ENCODE data around the gene TTC38. TPM values are rescaled to one million over a fixed set of nuclear protein-coding genes. Genes with fewer than 3 reads are reported as not detected.
"Not testable (repeated sequence)": the region's sequence is repeated elsewhere in the genome, so short reads cannot be mapped to it uniquely, and the experiment has no call there.

Gene TTC38
- total RNA-seq, 4 donors from 2014 or later: 30.4 to 58.3 (median 43.1) TPM

- DNase-seq (no peak), ATAC-seq (no peak)
- in situ Hi-C loops (cut with MboI; ENCODE audit: low sequenced_read_pairs in 4 of 4): no loop called here
- TF ChIP-seq POLR2A (IDR thresholded peaks at IDR 0.05): no peak
- TF ChIP-seq, protein P1, sequence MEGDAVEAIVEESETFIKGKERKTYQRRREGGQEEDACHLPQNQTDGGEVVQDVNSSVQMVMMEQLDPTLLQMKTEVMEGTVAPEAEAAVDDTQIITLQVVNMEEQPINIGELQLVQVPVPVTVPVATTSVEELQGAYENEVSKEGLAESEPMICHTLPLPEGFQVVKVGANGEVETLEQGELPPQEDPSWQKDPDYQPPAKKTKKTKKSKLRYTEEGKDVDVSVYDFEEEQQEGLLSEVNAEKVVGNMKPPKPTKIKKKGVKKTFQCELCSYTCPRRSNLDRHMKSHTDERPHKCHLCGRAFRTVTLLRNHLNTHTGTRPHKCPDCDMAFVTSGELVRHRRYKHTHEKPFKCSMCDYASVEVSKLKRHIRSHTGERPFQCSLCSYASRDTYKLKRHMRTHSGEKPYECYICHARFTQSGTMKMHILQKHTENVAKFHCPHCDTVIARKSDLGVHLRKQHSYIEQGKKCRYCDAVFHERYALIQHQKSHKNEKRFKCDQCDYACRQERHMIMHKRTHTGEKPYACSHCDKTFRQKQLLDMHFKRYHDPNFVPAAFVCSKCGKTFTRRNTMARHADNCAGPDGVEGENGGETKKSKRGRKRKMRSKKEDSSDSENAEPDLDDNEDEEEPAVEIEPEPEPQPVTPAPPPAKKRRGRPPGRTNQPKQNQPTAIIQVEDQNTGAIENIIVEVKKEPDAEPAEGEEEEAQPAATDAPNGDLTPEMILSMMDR (IDR thresholded peaks at IDR 0.05 in 4 of 5, conservative IDR thresholded peaks at IDR 0.05 in 1 of 5): no peak
- Histone ChIP-seq H3K27ac (no peak overlapping the region), H3K9me3 (no peaks in the 10 kb centered on the region), H3K36me3 (no peaks in the 10 kb centered on the region), H3K4me3 (no peak overlapping the region), H3K4me1 (peaks cover 7 to 10% of the 10 kb centered on the region in 2 donors), H3K27me3 (no peaks in the 10 kb centered on the region)
- intact Hi-C loops (cut with DNase I; ENCODE audit: low total_unique reads): no loop called here
Observed at GRCh38 chr22:46259374-46259773, 8.4 kb upstream of the TTC38 start.

- H3K27me3 ChIP-seq: no peaks in the 10 kb centered on the region
- peaks cover 7 to 10% of the 10 kb centered on the region in 2 donors for H3K4me1 ChIP-seq
- no peaks in the 10 kb centered on the region for H3K9me3 ChIP-seq
- H3K36me3 ChIP-seq: no peaks in the 10 kb centered on the region
- in situ Hi-C loops (cut with MboI; ENCODE audit: low sequenced_read_pairs in 4 of 4): no loop called here
- ATAC-seq (no peak), DNase-seq (no peak)
- intact Hi-C loops (cut with DNase I; ENCODE audit: low total_unique reads): no loop called here
- TF ChIP-seq, protein P1 (IDR thresholded peaks at IDR 0.05 in 4 of 5, conservative IDR thresholded peaks at IDR 0.05 in 1 of 5): no peak
- no peak for TF ChIP-seq POLR2A (IDR thresholded peaks at IDR 0.05)
- no peak overlapping the region for H3K4me3 ChIP-seq
- H3K27ac ChIP-seq: no peak overlapping the region
Observed at GRCh38 chr22:46260038-46260437, 7.8 kb upstream of the TTC38 start.

DNA sequence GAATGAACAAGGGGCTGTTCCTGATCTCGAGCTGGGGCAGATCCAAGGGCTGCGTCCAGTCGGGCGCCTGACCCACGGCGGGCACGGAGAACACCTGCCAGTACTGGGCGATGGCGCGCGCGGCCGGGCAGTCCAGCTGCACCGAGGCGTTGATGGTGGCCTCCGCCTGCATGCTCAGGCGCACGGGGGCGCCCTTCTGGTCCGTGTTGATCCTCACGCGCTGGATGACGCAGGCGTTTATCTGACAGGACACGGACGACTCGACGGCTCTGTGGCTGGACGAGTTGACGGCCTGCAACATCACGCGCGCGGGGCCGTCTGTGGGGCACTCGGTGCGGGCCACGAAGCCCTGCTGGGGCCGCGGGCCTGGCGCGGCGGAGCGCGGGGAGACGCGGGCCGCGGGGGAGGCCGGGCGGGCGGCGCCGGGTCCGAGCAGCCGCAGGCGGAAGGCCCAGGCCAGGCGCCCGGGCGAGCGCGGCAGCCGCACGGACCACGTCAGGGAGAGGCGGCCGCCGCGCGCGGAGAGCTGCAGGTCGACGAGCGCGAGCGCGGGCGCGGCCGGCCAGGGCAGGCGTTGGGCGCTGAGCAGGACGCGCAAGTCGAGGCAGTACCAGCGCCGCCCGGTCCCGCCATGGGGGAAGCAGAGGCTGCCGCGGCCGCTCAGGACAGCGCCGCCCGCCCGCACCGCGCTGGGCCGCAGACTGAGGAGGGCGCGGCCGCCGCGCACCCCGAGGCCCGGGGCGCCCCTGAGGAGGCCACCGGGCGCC lies 5.2 kb upstream of the TTC38 start:
- no peaks in the 10 kb centered on the region for H3K27me3 ChIP-seq
- in situ Hi-C loops (cut with MboI; ENCODE audit: low sequenced_read_pairs in 4 of 4) (no loop called here), intact Hi-C loops (cut with DNase I; ENCODE audit: low total_unique reads) (no loop called here)
- H3K27ac ChIP-seq: no peak overlapping the region
- no peaks in the 10 kb centered on the region for H3K36me3 ChIP-seq
- no peaks in the 10 kb centered on the region for H3K9me3 ChIP-seq
- DNase-seq (peak; percentile 32 to 62), ATAC-seq (peak; percentile 43 to 62)
- no peak for TF ChIP-seq POLR2A (IDR thresholded peaks at IDR 0.05)
- TF ChIP-seq, protein P1 (IDR thresholded peaks at IDR 0.05 in 4 of 5, conservative IDR thresholded peaks at IDR 0.05 in 1 of 5): peak in 2 of 5 experiments; percentile 30 to 33
- peaks cover 0 to 9% of the 10 kb centered on the region in 2 donors for H3K4me1 ChIP-seq
- H3K4me3 ChIP-seq: peak overlapping the region in 3 of 4 donors; percentile 25 to 30 (median 30)

- Histone ChIP-seq H3K27ac (no peak within 1 kb of the TSS), H3K9me3 (no peaks in the 10 kb centered on the region), H3K36me3 (no peaks in the 10 kb centered on the region), H3K4me1 (peaks cover under 1 to 10% of the 10 kb centered on the region in 2 donors), H3K27me3 (no peaks in the 10 kb centered on the region), H3K4me3 (peak within 1 kb of the TSS in 3 of 4 donors; percentile 25 to 30 (median 30))
- in situ Hi-C loops (cut with MboI; ENCODE audit: low sequenced_read_pairs in 4 of 4): no loop called here
- intact Hi-C loops (cut with DNase I; ENCODE audit: low total_unique reads): no loop called here
- no peak for TF ChIP-seq POLR2A (IDR thresholded peaks at IDR 0.05)
- TF ChIP-seq, protein P1 (IDR thresholded peaks at IDR 0.05 in 4 of 5, conservative IDR thresholded peaks at IDR 0.05 in 1 of 5): no peak
- no peak for ATAC-seq
- DNase-seq: no peak
Observed at GRCh38 chr22:46263216-46263590, 4.6 kb upstream of the TTC38 start, which contains the start of gene PKDREJ. PKDREJ (minus strand) TSS chr22:46263343; CDS start chr22:46263322, 21 bp downstream.

DNA sequence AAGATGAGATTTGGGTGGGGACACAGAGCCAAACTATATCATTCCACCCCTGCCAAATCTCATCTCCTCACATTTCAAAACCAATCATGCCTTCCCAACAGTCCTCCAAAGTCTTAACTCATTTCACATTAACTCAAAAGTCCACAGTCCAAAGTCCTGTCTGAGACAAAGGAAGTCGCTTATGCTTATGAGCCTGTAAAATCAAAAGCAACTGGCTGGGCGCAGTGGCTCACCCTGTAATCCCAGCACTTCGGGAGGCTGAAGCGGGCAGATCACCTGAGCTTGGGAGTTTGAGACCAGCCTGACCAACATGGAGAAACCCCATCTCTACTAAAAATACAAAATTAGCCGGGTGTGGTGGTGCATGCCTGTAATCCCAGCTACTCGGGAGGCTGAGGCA lies 3.3 kb upstream of the TTC38 start:
- H3K4me3 ChIP-seq; H3K27ac ChIP-seq; ATAC-seq; intact Hi-C loops (cut with DNase I; ENCODE audit: low total_unique reads); H3K27me3 ChIP-seq; in situ Hi-C loops (cut with MboI; ENCODE audit: low sequenced_read_pairs in 4 of 4); H3K36me3 ChIP-seq; DNase-seq; H3K9me3 ChIP-seq: not testable (repeated sequence)
- H3K4me1 ChIP-seq: peaks cover 10 to 20% of the 10 kb centered on the region in 2 donors

DNA sequence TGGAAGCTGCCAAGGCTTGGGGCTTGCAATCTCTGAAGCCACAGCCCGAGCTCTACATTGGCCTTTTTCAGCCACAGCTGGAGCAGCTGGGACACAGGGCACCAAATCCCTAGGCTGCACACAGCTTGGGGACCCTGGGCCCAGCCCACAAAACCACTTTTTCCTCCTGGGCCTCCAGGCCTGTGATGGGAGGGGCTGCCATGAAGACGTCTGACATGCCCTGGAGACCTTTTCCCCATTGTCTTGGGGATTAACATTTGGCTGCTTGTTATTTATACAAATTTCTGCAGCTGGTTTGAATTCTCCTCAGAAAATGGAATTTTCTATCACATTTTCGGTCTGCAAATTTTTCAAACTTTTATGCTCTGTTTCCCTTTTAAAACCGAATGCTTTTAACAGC lies 2.2 kb upstream of the TTC38 start:
- H3K27ac ChIP-seq; H3K9me3 ChIP-seq; H3K27me3 ChIP-seq; H3K36me3 ChIP-seq; ATAC-seq; in situ Hi-C loops (cut with MboI; ENCODE audit: low sequenced_read_pairs in 4 of 4); DNase-seq; H3K4me3 ChIP-seq: not testable (repeated sequence)
- intact Hi-C loops (cut with DNase I; ENCODE audit: low total_unique reads): loop anchor here (2.0 kb wide), 1 partner anchor 31 kb away; the partner anchor contains the start of gene GTSE1
- peaks cover 10 to 20% of the 10 kb centered on the region in 2 donors for H3K4me1 ChIP-seq

All from gastrocnemius medialis (tissue), 4 donors.